GOT3 (cell line): ENCODE results near the gene RBM12.

Source experiments
- DNase-seq: peaks from one replicate; lab custom pipeline; 2025; ENCODE audit warnings: mixed read lengths; lab: John Stamatoyannopoulos, UW

The RBM12 gene

GRCh38 chr20:35653893-35654292 lies 10.8 kb downstream of the RBM12 start:
- no peak for DNase-seq

- DNase-seq, result no peak
Measured at GRCh38 chr20:35653430-35653734, 11.3 kb downstream of the RBM12 start.

- no peak for DNase-seq
Measured at GRCh38 chr20:35652641-35653429, 11.9 kb downstream of the RBM12 start.

- DNase-seq, result no peak
Measured at GRCh38 chr20:35651958-35652357, 12.7 kb downstream of the RBM12 start.

DNA sequence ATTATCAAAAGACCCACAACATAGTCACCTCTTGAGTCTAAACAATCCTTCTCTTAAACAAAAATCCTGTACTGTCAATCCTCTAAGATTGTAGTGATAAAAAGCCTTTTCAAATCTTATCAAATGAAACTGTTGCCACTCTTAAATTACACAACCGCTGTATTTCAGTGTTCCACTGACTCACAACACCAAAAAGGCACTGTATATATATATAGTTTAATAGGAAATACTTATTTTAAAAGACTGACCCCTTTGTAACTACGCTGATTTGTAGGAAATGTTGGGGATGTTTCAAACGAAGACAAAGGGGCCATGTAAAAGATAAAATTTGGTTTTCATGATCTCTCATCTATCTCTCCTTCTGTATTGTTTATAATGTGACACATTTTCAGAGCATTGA lies 14.1 kb downstream of the RBM12 start:
- DNase-seq, result no peak

GRCh38 chr20:35648836-35649235 lies 15.9 kb downstream of the RBM12 start:
- no peak for DNase-seq

- DNase-seq, result no peak
Measured at GRCh38 chr20:35644806-35645205, 19.9 kb downstream of the RBM12 start.

DNA sequence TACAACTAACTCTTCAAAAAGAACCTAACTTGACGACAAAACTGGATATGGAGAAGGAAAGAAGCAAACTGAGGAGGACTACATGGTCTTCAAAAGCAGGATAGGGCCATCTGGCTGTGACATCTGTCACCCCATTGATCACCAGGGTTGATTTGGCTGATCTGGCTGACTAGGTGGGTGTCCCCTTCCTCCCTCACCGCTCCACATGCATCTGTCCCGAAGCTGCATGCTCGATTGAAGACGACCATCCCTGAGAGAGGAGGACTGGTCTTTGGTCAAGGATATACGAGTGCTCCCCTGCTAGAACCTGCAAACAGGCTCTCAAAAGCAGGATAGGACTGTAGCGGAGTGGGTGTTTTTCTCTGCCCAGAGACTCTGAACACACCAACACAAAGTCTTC lies 21.7 kb downstream of the RBM12 start:
- DNase-seq, result no peak

DNA sequence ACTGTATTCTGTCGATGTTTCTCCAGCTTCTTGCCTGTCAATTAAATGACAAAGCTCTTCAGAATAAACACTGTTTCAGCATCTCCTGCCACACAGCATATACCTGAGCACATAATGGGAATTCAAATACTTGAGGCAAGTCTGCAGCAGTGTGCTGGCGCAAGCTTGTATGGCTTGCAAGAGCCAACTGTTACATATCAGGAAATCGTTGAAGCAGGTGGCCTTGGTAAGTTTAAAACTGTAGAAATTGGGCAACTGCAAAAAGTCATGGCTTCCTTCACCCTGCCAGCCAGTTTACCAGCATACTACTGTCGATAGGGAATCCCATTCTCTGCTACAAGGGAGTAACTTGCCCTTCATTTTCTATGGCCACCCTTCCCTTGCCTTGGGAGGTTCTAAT lies 23.0 kb downstream of the RBM12 start:
- no peak for DNase-seq

GRCh38 chr20:35640724-35641123 lies 24.0 kb downstream of the RBM12 start:
- DNase-seq, result no peak

- DNase-seq, result no peak
Measured at GRCh38 chr20:35638751-35639150, 25.9 kb downstream of the RBM12 start.

DNA sequence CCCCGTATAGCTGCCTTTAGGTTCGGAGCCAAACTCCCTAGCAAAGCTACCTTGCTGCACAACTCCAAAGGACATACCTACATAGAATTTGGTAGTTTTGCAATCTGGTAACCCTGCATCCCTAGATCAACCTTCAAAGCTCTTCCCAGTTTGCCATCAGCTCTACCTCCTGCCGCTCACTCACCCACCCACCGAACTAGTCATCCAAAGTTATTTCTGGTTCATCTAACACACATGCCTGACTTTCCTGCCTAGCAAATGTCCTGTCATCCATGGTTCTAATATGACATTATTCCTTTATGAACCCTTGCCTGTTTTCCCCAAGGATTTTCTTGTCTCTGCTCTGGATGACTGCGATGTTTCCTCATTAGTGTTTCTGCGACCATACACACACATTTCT lies 27.4 kb downstream of the RBM12 start:
- no peak for DNase-seq

- DNase-seq, result no peak
Measured at GRCh38 chr20:35636095-35636494, 28.6 kb downstream of the RBM12 start.

- DNase-seq, result no peak
Measured at GRCh38 chr20:35635652-35636051, 29.0 kb downstream of the RBM12 start.

DNA sequence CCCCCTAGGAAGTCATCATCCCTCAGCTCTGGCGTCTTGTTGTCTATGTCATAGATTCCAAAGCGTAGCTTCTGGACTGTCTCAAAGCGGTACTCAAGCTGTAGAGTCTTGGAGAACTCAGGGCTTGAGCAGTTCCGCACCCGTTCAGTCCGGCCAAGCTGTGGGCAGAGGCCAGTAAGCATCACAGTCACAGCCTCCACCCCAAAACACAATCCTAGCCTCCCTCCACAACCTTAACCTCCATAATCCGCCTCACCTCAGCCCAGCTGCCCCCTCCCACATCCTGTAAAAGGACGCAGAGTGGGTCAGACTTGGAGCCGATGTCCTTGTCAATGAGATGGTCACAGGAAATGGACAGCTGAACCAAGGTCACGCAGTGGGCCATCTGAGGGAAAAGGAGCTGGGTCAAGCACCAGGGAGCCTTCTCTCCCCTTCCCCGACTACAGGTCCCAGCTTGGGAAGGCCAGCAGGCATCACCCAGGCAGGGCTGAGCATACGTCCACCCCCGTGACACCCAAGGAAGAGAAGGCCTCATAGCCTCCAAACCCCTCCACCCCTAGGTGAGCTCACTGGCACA lies 32.1 kb downstream of the RBM12 start:
- no peak for DNase-seq

DNA sequence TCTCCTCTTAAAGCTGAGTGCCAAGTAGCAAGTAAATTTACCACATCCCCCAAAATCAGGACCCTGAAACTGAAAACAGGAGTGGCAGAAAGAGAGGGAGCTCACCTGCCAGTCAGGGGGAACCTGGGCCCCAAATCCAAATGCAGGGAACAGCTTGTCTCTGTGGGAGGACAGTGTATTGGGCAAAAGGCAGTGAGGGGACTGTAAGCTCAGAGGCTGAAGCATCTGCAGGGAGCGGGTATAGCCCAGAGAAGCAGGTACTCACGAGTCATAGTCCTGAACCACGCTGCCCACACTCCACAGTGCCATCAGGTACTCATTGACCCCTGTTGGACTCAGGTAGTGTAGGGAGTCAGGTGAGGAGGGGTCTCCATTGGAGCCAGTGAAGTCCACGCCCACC lies 34.1 kb downstream of the RBM12 start:
- DNase-seq, result no peak

DNA sequence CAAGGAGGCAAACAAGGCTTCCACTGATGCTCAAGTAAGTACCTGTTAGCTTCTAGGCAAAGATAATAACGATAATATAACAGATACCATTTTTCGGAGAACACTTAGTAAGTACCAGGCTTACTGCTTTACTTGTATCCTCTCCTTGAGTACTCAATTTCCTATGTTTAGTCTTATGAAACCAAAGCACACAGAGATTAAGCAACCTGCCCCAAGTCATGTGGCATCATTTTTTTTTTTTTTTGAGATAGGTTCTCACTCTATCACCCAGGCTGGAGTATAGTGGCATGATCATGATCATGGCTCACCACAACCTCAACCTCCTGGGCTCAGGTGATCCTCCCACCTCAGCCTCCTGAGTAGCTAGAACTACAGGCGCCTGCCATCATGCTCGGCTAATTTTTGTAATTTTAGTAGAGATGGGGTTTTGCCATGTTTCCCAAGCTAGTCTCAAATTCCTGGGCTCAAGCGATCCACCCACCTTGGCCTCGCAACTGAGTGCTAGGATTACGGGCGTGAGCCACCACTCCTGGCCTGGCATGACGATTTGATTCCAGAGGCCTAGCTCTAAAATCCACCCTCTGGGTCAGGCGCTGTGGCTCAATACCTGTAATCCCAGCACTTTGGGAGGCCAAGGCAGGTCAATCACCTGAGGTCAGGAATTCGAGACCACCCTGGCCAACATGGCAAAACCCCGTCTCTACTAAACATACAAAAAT lies 35.1 kb downstream of the RBM12 start:
- no peak for DNase-seq

- no peak for DNase-seq
Measured at GRCh38 chr20:35627121-35627520, 37.6 kb downstream of the RBM12 start.

- no peak for DNase-seq
Measured at GRCh38 chr20:35626386-35627001, 38.2 kb downstream of the RBM12 start.

DNA sequence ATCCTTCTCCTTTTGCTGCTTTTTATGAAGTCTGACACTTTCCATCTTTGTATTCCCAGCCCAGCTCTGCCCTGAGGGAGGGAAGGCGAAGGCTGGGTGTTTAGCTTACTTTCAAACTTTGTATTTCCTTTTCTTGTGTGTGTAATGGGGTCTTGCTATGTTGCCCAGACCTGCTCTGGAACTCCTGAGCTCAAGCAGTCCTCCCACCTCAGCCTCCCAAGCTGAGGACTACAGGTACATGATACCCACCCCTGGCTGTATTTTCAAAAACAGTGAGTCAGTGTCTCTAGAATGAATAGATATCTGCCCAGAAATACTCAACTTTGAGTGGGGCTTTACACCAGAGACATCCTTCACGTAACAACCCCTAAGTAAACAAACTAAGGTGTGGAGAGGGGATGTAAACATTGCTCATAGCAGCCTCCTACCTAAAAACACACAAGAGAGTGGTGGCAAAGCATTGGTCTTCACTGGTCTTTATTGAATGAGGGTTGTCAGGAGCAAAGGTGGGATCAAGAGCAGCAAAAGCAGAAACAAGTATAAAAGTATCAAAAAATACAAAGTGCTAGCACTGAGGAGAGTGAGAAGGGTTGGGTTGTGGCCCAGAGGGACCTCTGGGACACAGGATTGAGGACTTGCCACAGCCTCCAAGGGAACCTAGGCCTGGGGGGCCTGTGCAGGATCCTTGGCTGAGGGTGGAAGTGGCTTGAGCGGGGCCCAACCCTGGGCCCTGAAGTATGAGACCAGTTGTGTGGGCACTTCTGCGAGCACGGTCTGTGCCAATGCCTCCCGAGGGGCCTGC lies 38.9 kb downstream of the RBM12 start:
- no peak for DNase-seq

DNA sequence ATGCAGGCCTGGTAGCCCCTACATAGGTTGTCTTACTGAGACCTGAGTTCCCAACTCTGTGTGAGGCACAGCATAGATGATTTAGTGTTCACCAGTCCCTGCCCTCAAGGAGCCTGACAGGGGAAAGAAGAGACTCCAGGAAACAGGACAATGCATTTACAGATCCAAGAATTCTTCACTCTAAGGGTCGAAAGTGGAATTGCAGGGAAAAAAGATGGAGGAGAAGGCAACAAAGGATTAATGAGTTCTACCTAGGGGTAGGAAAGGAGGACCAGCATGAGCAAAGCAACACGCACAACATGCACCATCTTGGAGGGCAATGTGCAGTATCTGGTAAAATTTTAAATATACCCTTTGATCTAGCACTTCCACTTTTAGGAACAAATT lies 43.1 kb downstream of the RBM12 start:
- DNase-seq, result no peak
